IPS DF 4.7 (cell line): ENCODE results near the gene NBPF3.
"Not testable (repeated sequence)": the region's sequence is repeated elsewhere in the genome, so short reads cannot be mapped to it uniquely, and the experiment has no call there.

ENCODE experiments used
- DNase-seq: peaks from one replicate; pipeline ENCODE4 v3.0.0-alpha.2; 2013; ENCODE audit warnings: low spot score; ENCODE audit errors: extremely low read depth

The NBPF3 gene

GRCh38 chr1:21518774-21519455 is 79.0 kb downstream of the NBPF3 start:
- no peak for DNase-seq

- not testable (repeated sequence) for DNase-seq
Observed at GRCh38 chr1:21519486-21520070, 79.6 kb downstream of the NBPF3 start.

GRCh38 chr1:21520899-21521716 is 81.2 kb downstream of the NBPF3 start:
- no peak for DNase-seq

- DNase-seq = no peak
Observed at GRCh38 chr1:21521717-21522060, 81.8 kb downstream of the NBPF3 start.

GRCh38 chr1:21522525-21523038 is 82.6 kb downstream of the NBPF3 start:
- no peak for DNase-seq

GRCh38 chr1:21523297-21523813 is 83.4 kb downstream of the NBPF3 start:
- no peak for DNase-seq

GRCh38 chr1:21524220-21524619 is 84.3 kb downstream of the NBPF3 start:
- no peak for DNase-seq

- DNase-seq = no peak
Observed at GRCh38 chr1:21524686-21525339, 84.9 kb downstream of the NBPF3 start.

GRCh38 chr1:21525340-21525717 is 85.4 kb downstream of the NBPF3 start:
- DNase-seq = no peak

- DNase-seq = no peak
Observed at GRCh38 chr1:21526441-21526840, 86.5 kb downstream of the NBPF3 start.

- DNase-seq = no peak
Observed at GRCh38 chr1:21530368-21531016, 90.6 kb downstream of the NBPF3 start.

- no peak for DNase-seq
Observed at GRCh38 chr1:21531241-21531640, 91.3 kb downstream of the NBPF3 start.

GRCh38 chr1:21532496-21532895 is 92.6 kb downstream of the NBPF3 start:
- no peak for DNase-seq

- no peak for DNase-seq
Observed at GRCh38 chr1:21532992-21533534, 93.1 kb downstream of the NBPF3 start.

- DNase-seq = no peak
Observed at GRCh38 chr1:21534146-21534545, 94.2 kb downstream of the NBPF3 start.
